Mesenchymal stem cell (in vitro differentiated cells and primary cell): Measurements from ENCODE around the gene NTN1. TPM values are rescaled to one million over a fixed set of nuclear protein-coding genes. Genes with fewer than 3 reads are reported as not detected.

Experiments used
- small RNA-seq: library from polyadenylated mRNA; stranded (forward); fragments of <200 nt; extraction: miRNeasy Mini kit (QIAGEN cat#:217004); gene quantifications from one replicate; pipeline ENCODE3, GENCODE V24; 2013; ENCODE audit warnings: low read depth

Gene NTN1

Small RNAs within 50 kb of the gene (small RNA-seq; reads per million reads assigned to genes)
- gene AC005695.3, result not detected
